ENCODE measurements around the gene GNAQ.

The GNAQ gene

GRCh38 chr9:77935974-77936373 is 95.6 kb downstream of the GNAQ start:
- DNase-seq = no peak

- DNase-seq = no peak
These were observed 96.4 kb downstream of the GNAQ start for GRCh38 chr9:77935211-77935610.

- no peak for DNase-seq
These were observed 97.6 kb downstream of the GNAQ start for GRCh38 chr9:77933976-77934375.

DNA sequence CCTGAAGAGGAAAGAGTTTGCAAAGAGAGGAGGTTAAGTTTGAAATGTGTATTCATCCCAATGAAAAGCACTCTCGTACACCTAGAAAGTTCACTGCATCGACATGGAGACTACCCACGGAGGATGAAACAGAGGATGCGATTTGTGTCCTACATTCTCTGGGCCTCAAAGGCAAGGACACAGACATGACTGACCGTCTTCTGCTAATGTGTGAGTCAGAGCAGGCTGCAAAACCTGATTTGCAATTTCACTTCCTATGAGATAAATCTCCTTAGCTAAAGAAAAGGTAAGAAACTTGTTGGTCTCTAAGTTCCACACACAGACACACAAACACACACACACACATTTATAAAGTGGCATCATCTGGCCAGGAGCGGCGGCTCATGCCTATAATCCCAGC is 98.6 kb downstream of the GNAQ start:
- DNase-seq = no peak

DNA sequence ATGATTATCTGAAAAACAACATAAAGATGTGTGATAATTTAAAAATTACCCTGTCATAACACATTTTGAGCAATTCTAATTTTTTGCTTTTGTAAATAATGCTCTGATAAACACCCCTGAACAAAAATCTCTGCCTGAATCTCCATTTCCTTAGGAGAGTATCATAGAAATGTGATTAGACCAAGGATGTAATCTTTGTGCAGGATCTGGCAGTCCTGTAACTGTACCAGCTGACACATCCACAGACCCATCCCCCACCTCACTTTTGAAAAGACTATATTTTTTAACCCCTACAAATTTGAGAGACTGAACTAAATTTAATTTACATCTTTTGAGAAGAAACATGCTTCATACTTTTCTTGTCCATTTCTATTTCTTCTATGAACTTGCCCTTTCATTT is 101.7 kb downstream of the GNAQ start:
- no peak for DNase-seq

DNA sequence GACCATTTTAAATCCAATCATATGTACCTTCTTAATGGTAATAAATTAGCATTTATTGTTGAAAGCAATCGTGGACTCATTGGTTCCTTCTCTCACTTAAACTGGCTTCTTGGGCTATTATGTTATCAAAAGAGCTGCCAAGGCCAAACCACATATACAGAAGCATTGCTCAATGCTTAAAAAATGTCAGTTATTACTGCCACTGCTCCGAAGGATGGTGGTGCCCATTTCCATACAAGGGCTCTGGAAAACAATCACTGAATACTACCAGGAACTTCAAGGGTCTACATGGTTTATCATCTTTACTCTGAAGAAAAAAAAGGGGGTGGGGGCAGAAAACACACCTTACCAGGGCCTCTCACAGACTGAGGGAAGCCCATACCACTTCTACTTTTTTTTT is 104.3 kb downstream of the GNAQ start:
- no peak for DNase-seq

DNA sequence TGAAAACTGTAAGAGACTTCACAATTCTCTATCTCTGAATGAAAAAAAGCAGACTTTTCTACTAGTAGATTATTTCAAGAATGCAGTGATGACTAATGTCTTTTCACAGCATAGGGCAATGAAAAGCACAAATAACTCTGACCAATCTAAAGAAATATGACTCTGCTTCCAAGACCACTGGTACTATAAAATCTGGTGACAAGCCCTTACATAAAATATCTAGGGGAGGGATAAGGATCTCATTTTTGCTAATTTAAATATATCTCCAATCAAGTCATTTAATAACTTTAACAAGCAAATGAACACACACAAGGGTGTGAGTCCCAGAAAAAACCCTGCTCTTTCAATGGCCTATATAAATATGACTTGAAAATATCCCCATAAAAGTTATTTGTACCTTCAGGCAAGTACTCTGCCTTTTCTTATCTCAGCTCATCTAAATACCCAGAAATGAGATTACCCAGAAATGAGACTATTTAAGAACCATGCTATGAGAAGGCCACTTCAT is 105.2 kb downstream of the GNAQ start:
- DNase-seq = no peak

GRCh38 chr9:77922591-77922990 is 109.0 kb downstream of the GNAQ start:
- no peak for DNase-seq

DNA sequence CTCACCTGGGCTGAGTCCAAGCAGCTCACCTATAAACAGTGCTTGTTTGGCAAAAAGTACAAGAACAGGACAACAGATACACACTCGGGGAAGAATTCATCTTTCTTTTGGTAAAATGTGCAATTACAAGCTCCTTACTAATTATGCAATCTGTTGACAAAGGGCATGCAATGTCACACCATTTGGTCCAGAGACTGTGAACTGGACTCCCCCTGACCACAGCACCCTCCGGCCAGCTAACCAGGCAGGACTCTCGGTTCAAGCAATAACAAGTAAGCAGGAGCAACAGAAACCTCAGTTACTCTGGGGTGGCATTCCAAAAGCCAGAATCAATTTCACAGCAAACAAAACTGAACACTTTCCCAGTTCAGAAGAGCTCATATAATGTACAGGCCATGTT is 113.8 kb downstream of the GNAQ start:
- no peak for DNase-seq

DNA sequence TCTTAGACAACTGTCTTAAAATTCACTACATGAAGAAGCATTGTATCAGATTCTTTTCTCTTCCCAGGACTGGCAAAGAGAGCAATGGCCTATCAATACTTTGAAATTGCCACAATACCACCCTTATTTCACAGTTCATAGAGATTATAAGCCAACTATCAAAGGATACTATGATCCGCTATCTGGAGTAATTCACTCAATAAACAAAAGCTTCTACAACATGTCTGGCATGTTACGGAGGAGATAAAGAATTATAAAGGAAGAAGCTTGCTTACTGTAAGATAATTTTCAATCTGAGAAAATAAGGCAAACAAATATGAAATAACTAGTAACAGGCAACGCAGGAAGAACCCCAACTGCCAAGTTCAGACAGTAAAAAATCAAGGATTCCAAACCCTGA is 114.8 kb downstream of the GNAQ start:
- no peak for DNase-seq

- DNase-seq = no peak
These were observed 115.2 kb downstream of the GNAQ start for GRCh38 chr9:77916410-77916819.

DNA sequence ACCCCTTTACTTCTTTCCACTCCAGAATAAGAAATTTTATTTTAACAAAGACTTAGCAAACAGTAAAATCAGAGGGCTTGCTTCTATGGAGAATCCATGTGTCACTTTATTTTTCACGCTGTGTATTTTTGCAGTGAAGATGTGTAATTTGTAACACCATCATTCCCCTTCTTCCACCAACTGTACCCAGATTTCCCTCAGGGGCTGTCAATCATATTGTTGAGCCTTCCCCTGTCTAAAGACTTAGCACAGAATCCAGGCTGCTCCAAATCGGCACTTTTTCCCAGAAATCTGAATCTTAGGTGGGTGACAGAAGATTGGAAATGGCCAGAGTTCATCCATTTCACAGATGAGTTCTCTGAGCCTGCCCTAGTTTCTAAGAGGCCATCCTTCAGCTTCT is 115.9 kb downstream of the GNAQ start:
- DNase-seq = no peak

DNA sequence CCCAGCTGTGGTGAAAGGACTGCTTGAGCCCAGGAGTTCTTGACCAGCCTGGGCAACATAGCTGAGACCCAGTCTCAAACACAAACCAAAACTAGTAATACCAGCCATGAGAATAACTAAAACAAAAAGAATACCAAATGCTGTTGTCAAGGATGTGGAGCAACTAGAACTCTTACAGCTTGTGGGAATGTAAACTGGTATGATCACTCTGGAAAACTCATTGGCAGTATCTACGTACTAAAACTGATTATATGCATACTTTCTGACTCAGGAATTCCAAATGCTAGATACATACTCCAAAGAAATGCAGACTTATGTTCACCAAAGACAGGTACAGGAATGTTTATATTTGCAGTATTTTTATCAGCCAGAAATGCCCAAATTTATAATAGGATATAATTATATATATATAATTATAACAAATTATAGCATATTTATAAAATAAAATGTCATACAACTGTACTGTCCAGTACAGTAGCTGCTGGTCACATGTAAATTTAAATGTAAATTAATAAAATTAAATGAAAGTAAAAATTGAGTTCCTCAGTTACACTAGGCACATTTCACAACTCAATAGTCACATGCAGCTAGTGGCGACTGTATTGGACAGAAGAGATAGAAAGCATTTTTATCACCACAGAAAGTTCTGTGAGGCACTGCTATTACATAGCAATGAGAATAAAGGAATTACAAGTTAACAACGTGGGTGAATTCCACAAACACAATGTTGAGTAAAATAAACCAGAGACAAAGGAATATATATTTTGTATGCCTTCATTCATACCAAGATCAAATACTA is 118.5 kb downstream of the GNAQ start:
- DNase-seq = no peak

DNA sequence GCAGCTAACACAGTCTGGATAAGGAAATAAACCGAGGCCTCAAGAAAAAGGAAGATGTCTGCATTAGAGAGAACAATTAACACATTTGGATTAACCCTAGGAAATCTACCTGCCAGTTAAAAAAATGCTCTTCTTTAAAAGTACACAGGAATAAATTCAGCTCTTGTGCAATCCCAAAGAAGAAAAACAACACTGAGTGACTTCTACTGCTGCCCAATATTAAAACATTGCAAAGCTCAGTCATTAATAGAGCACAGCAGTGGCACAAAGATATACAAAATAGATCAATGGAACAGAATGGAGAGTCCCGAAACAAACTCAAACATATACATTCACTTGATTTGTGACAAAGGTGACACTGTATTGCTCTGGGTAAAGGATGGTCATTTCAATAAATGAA is 119.7 kb downstream of the GNAQ start:
- no peak for DNase-seq

DNA sequence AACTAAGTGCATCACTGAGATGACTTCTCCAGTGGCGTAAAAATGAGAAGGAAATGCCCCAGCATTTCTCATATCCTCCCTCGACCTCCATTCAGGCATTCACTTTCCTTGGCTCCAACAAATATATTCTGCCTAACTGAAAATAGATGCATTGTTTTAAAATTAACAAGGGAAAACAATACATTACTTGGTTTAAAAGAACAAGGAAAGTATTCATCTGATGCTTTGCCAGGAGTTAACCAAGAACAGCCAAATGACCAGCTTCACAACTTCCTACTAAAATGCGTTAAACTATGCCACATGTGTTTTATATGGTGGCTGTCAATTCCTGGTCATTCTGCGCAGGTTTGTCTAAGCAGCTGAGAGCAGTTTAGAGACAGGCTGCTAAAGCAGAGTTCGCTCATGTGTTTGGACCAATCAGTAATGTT is 121.4 kb downstream of the GNAQ start:
- DNase-seq = no peak

DNA sequence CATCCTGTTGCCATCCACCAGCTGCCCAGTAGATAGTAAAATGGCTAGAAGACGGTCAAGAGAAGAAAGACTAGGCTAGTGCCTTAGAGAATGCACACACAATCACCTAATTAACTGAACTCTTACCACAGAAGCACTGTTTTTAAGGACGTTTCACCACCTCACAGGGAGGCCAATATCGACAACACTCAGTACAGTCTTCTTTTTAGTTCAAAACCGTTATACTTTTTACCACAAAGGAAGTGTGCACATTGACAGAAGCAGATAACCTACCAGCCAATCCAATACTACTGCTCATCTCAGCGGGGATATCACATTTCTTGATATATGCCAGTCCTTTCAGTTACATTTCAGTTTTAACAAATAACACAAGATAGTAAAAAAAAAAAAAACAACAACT is 122.3 kb downstream of the GNAQ start:
- DNase-seq = no peak

- no peak for DNase-seq
These were observed 123.3 kb downstream of the GNAQ start for GRCh38 chr9:77908293-77908692.

DNA sequence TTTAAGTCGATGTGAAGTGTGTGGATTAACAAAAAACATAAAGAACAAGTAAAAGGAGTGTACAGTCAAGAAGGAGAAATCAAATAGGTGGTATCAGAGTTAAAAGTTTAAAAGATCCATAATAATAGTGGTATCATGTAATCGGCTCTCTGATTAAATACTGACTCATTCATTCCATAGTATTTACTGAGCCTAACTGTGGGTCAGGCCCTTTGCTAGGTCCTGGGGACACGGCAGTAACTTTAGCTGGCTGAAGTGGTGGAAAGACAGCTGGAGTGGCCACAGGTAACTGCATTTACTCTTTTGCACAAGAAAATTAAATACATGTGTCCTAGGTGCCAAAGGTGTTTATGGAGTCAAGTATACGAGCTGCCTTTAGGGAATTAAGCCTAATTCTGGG is 124.0 kb downstream of the GNAQ start:
- DNase-seq = no peak

DNA sequence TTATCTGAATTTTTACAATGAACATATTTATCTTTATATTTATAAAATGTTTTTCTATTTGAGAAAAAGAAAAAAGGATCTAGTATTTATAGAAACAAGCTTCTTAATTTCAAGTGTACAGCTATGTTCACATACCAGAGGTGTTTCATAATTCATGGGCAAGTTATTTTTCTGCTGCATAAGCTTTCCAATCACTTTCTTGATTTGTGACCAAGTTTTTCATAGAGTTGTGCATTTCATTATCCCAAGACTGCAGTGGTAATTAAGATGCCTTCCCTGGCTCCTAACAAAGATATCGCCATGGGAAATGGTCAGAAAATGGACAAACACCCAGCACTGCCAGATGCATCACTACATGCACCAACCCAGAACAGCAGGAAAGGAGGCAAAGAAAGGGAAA is 124.6 kb downstream of the GNAQ start:
- DNase-seq = no peak

GRCh38 chr9:77903666-77904285 is 127.8 kb downstream of the GNAQ start:
- no peak for DNase-seq

GRCh38 chr9:77901771-77902170 is 129.8 kb downstream of the GNAQ start:
- no peak for DNase-seq

- no peak for DNase-seq
These were observed 130.6 kb downstream of the GNAQ start for GRCh38 chr9:77901018-77901417.

DNA sequence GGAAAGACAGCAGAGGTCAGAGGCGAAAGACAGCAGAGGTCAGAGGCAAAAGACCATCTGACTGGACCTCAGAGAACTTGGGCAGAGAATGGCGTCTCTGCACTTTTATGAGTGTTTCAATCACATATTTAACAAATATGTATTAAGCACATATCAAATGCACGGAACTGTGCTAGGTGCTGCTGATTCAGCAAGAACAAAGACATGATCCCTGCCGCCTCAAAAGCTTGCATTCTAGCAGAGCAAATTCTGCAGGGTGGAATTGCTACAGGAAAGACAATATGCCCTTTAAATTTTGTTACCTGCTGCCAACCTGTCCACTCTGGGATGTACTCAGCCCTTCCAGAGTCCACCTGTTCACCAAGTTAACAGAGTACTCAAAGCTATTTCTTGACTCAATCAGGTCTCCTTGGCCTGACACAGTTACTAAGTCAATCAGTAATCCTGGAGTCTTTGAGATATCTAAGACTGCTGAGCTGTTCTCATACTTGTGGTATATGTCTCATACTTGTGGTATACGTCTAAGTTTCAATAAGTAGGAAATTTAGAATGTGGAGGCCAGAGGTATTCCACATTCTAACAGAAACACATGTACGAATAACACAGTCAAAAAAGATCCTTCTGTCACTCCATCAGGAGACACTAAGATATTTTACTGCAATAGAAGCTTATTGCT is 131.8 kb downstream of the GNAQ start:
- DNase-seq = no peak

GRCh38 chr9:77898864-77899263 is 132.7 kb downstream of the GNAQ start:
- DNase-seq = no peak

Data from NCI-H748 treated with DMSO at 0.1 percent for 48 hours (cell line).